Muscle of back (tissue), 11 donors: Measurements from ENCODE around the gene ZNF213. TPM values are rescaled to one million over a fixed set of nuclear protein-coding genes. Genes with fewer than 3 reads are reported as not detected.

ENCODE experiments used
- DNase-seq, 3 donors: peaks; one replicate each; pipeline versions ENCODE4 v3.0.0 to v3.0.0-alpha.2; 2013
- polyA plus RNA-seq, 10 donors: library from polyadenylated mRNA; unstranded; fragments of 120-200 nt; gene quantifications; one replicate each; pipeline ENCODE4 v1.2.1, GENCODE V29; 2013; ENCODE audit not compliant: insufficient read length in 10 of 10

Gene ZNF213
- polyA plus RNA-seq, 10 donors = 8.1 to 11.6 (median 10.0) TPM

GRCh38 chr16:3099732-3100499 is 34.9 kb upstream of the ZNF213 start:
- DNase-seq = peak; percentile 83 to 87 (median 83)

- DNase-seq = no peak
Measured at GRCh38 chr16:3101018-3101840, 33.6 kb upstream of the ZNF213 start.

DNA sequence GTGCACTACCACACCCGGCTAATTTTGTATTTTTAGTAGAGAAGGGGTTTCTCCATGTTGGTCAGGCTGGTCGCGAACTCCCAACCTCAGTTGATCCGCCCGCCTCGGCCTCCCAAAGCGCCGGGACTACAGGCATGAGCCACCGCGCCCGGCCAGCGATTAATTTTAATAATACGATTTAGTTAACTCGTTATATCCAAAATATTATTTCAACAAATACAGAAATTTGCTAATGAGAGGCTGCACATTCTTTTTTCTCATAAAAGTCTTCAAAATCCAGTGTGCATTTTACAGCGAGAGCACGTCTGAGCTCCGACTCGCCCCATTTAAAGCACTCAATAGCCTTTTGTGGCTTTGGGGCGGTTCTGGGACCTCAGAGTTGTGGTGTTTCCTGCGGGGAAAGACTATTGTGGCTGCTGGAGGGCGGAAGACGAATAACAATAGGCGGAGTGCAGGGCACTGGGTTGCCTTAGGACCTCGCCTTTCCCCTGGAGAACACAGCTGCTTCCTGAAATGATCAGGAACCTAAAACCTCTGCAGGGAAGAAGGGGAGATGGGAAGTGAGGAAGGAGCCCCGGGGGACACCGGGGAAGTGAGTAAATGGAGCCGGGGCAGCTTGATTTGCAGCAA is 32.9 kb upstream of the ZNF213 start:
- peak in 2 of 3 donors; percentile 42 to 74 for DNase-seq

GRCh38 chr16:3106205-3106928 is 28.5 kb upstream of the ZNF213 start:
- peak; percentile 86 to 92 (median 89) for DNase-seq

GRCh38 chr16:3112058-3112880 is 22.6 kb upstream of the ZNF213 start, which contains the start of gene ZNF205:
Gene ZNF205, plus strand, starts transcription at chr16:3112586. Its CDS starts 845 bp downstream, at chr16:3113431.
- DNase-seq = peak in 2 of 3 donors; percentile 76 to 86

GRCh38 chr16:3112881-3113574 is 21.8 kb upstream of the ZNF213 start:
- peak in 2 of 3 donors; percentile 62 to 82 for DNase-seq

DNA sequence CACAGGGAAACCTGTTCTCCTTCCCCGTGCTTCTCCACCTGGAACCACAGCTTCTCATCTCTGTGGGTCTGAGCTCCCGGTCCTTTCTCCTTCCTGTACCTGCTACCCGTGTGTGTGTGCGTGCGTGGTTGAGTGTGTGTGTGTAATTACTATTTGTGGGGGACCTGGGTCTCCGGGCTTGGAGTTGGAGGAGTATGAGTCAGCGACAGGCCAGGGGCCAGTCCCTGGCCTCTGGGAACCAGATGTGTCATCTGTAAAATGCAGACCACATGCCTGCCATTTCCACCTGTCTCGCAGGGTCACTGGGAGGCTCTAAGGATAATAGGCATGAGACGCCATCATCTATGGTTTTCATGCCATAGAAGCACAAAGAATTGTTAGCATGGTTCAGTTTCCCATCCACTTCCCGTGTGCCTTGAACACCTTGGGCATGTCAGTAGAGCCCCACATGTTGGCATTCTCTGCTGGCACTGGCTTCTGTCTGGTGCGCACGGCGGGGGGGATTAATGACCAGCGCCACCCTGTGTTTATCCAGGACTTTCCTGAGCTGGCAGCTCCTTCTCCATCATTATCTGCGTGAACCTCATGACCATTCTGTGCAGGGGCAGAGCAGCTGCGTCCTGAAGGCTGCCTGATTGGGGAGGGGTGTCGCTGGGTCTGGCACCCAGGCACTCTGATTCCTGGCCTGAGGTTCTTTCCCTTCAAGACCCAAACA is 20.9 kb upstream of the ZNF213 start:
- DNase-seq = no peak

DNA sequence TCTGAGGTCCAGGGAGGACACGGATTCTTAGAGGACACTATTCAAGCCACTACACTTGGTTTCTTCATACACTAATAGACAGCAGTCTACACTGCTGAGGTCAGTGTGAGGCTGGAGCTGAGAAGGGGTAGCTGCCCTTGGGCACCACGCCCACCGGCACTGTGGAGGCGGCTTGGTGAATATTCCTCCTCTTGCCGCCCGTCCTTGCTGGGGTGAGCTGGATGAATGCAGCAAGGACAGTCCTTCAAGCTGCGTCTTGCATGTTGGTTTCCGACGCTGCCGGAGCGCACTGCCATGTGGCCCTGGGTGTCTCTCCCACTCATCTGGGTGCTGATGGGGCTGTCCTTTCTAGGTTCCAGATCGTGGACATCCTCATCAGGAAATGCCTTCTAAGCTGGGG is 19.8 kb upstream of the ZNF213 start:
- no peak for DNase-seq

GRCh38 chr16:3115561-3115960 is 19.3 kb upstream of the ZNF213 start:
- DNase-seq = no peak

GRCh38 chr16:3118204-3118790 is 16.5 kb upstream of the ZNF213 start:
- DNase-seq = no peak

DNA sequence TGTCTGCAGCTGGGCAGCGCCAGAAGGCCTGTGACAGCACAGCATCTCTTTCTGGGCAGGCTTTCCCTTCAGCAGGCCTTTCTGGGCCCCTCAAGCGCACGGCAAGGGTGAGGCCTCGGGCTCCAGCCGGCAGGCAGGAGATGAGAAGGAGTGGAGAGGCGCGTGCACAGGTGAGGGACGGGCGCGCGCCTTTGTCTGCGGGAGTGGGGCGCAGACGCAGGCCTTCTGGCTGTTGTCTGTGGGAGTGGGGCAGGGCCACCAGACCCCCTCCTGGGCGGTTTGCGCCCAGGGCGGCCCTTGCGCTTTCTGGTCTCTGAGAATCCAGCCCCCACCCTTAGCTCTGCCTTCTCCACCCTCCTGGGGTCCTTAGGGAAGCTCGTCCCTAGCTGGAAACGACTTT is 16.0 kb upstream of the ZNF213 start:
- DNase-seq = no peak

GRCh38 chr16:3119286-3119685 is 15.5 kb upstream of the ZNF213 start:
- no peak for DNase-seq

GRCh38 chr16:3119701-3120408 is 15.0 kb upstream of the ZNF213 start:
- no peak for DNase-seq

GRCh38 chr16:3120435-3120834 is 14.4 kb upstream of the ZNF213 start:
- no peak for DNase-seq

DNA sequence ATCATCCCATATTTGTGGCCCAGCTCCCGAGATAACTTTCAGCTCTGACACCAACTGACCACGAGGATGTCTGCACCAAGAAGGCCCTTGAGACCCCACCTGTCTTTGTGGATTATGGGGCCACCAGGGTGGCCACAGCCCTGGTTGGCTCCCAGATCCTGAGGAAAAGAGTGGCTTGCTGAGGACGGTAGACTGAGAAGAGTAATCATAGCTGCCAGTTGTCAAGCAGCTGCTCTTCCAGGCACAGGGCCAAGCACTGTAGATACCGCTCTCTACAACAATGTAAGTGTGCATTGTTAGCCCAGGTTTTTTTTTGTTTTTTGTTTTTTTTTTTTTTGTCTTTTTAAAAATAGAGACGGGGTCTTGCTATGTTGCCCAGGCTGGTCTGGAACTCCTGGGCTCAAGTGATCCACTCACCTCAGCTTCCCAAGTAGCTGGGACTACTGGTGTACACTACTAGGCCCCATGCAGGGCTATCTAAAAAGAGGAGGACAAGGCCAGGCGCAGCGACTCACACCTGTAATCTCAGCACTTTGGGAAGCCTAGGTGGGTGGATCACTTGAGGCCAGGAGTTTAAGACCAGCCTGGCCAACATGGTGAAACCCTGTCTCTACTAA is 12.9 kb upstream of the ZNF213 start:
- peak in 2 of 3 donors; percentile 71 to 81 for DNase-seq

DNA sequence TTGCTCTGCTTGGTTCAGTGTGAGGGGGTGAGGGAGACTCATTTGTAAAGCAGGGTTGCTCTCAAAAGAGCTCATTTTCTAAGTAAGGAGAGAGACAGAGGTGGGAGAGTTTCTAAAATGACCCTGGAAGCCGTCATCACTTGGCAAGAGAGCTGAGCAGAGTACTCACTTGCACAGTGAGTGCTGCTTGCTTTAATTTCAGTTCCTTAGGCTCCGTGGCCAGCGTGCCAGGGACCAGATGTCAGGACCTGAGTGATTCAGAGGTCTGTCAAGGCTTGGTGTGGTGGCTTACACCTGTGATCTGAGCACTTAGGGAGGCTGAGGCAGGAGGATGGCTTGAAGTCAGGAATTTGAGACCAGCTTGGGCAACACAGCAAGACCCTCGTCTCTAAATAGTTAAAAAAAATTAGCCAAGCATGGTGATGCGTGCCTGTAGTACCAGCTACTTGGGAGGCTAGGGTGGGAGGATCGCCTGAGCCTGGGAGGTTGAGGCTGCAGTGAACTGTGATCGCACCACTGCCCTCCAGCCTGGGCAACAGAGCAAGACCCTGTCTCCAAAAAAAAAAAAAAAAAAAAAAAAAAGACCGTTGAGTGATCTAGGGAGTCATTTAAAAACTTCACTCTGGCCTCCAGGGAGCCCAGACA is 11.8 kb upstream of the ZNF213 start:
- DNase-seq = no peak
